Esophagus muscularis mucosa (tissue), 4 donors: ENCODE results near the gene HOMER2.

Source experiments
- EP300 ChIP-seq: sonication (generic); formaldehyde crosslinking; IDR thresholded peaks from one replicate; pipeline ENCODE4 v1.6.1; 2017; ENCODE audit warnings: antibody characterized with exemption
- POLR2A ChIP-seq: fragments of 450-650 bp; IDR thresholded peaks from one replicate; pipeline ENCODE4 v1.6.1; 2017; ENCODE audit warnings: antibody characterized with exemption, moderate library complexity, mild to moderate bottlenecking, low read depth
- POLR2AphosphoS5 ChIP-seq, 2 donors: sonication (generic); formaldehyde crosslinking; IDR thresholded peaks; one replicate each; pipeline ENCODE4 v1.6.1; 2017; ENCODE audit warnings: antibody characterized with exemption in 2 of 2
- TF ChIP-seq, protein P1 (sequence below), 3 experiments: fragments of 200-600 bp in 2 of 3; fragments of 450-650 bp in 1 of 3; sonication (generic) in 2 of 3; IDR thresholded peaks; one replicate each; pipeline ENCODE4 v1.5.1; 2017 to 2019; ENCODE audit warnings: antibody characterized with exemption in 3 of 3, mild to moderate bottlenecking in 2 of 3, moderate library complexity in 1 of 3

DNA sequence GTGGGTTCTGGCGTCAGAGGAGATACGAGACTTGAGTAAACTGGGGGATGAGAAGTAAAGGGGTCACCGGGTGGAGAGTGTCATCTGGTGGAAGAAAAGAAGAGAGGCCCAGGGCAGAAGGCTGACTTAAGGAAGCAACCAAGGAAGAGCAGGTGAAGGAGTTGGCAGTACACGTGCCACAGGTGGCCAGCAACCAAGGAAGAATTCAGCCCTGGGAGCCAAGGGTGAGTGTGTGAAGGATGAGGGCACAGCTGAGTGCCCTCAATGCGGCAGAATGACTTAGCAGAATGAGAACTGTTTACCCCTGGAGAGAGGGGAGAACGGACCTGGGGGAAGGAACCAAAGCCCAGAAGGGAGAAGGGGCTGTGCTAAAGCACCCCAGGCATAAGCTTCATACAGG lies 71.8 kb downstream of the HOMER2 start:
- TF ChIP-seq, protein P1, sequence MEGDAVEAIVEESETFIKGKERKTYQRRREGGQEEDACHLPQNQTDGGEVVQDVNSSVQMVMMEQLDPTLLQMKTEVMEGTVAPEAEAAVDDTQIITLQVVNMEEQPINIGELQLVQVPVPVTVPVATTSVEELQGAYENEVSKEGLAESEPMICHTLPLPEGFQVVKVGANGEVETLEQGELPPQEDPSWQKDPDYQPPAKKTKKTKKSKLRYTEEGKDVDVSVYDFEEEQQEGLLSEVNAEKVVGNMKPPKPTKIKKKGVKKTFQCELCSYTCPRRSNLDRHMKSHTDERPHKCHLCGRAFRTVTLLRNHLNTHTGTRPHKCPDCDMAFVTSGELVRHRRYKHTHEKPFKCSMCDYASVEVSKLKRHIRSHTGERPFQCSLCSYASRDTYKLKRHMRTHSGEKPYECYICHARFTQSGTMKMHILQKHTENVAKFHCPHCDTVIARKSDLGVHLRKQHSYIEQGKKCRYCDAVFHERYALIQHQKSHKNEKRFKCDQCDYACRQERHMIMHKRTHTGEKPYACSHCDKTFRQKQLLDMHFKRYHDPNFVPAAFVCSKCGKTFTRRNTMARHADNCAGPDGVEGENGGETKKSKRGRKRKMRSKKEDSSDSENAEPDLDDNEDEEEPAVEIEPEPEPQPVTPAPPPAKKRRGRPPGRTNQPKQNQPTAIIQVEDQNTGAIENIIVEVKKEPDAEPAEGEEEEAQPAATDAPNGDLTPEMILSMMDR (IDR thresholded peaks at IDR 0.05): no peak
- TF ChIP-seq EP300: no peak
- no peak for TF ChIP-seq POLR2A
- TF ChIP-seq POLR2AphosphoS5 (IDR thresholded peaks at IDR 0.05): no peak
